Measurements from ENCODE around the gene TIAM1.

Gene TIAM1, protein sequence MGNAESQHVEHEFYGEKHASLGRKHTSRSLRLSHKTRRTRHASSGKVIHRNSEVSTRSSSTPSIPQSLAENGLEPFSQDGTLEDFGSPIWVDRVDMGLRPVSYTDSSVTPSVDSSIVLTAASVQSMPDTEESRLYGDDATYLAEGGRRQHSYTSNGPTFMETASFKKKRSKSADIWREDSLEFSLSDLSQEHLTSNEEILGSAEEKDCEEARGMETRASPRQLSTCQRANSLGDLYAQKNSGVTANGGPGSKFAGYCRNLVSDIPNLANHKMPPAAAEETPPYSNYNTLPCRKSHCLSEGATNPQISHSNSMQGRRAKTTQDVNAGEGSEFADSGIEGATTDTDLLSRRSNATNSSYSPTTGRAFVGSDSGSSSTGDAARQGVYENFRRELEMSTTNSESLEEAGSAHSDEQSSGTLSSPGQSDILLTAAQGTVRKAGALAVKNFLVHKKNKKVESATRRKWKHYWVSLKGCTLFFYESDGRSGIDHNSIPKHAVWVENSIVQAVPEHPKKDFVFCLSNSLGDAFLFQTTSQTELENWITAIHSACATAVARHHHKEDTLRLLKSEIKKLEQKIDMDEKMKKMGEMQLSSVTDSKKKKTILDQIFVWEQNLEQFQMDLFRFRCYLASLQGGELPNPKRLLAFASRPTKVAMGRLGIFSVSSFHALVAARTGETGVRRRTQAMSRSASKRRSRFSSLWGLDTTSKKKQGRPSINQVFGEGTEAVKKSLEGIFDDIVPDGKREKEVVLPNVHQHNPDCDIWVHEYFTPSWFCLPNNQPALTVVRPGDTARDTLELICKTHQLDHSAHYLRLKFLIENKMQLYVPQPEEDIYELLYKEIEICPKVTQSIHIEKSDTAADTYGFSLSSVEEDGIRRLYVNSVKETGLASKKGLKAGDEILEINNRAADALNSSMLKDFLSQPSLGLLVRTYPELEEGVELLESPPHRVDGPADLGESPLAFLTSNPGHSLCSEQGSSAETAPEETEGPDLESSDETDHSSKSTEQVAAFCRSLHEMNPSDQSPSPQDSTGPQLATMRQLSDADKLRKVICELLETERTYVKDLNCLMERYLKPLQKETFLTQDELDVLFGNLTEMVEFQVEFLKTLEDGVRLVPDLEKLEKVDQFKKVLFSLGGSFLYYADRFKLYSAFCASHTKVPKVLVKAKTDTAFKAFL (N-terminal part only)

DNA sequence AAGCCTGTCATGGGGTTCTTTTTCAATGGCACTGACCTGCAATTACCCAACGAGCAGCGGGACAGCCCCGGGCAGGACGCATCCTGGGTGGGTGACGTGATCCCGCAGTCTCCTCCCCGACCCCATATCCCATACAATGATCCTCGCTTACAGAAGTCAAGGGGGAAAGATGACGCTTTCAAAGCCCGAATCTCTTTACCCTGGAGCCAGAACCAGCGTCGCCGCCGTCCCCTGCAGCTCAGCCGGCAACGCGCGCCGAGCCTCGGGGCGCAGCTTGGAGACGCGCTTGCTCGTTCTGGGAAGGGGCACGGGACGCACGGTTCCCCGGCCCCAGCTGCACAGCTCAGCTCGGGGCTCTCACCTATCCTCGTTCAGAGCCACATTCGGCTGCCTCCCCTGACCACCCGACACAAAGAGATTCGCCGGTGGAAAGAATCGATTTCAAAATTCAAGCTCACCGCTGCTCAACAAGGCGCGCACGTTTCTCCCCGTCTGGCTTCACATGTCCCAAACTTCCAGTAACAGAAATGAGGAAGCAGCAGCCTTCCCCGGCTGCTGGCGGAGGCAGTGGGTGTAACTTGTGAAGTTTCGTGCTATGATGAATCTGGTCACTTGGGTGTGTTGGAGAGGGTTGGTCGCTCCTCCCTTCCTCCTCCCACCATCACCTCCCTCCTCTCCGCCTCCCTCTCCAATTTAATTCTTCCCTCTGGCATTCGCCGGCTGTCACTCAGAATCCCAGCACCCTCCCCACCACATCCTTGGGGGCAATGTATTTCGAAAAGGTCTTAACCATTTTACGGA lies at the start of gene TIAM1:
TIAM1 (minus strand) TSS at position 582 of the 801 bp plus-strand sequence. CDS start 77,289 bp downstream, outside the sequence.
- peak; percentile 29 for DNase-seq (ENCODE audit: low spot score)

DNA sequence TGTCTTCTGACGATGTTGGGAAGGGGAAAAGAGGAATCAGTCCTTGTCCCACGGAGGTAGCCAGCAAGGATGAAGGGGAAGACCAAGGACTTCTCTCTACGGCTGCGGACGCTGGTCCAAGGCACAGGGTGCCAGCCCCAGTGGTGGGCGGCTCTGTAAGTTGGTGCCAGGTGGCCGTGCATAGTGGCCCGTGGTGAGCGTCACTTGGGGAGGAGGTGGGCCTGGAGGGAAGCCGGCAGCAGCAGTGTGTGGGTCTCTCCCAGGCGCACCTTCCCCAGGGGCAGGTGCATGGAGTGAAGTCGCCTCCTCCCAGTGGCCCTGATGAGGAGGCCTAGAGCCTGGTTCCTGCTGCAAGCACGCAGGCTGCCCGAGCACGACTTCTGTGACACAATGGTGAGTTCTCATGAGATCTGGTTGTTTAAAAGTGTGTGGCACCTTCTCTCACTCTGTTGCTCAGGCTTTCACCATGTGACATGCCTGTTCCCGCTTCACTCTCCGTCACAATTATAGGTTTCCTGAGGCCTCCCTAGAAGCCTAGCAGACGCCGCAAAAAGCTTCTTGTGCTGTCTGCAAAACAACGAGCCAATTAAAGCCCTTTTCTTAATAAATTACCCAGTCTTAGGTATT lies 43.6 kb upstream of the TIAM1 start:
- DNase-seq (ENCODE audit: low spot score): no peak

DNA sequence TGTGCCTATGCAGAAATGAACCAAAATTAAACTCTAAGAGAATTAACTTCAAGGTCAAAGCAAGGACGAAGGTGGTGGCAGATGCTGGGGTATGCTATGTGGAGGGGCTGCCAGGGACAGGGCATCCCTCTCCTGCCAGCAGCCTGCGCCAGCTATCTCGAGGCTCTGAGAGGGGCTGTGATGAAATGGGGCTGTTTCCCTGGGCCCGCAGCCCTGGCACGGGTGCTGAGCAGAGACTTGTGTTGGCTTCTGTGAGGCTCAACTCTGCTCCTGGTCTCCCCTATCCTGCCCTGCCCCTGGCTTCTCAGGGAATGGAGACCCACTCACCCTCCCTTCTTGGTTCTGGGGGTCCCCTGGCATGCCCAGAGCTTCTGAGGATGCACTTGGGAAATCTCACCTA lies 41.9 kb upstream of the TIAM1 start:
- DNase-seq (ENCODE audit: low spot score): no peak

DNA sequence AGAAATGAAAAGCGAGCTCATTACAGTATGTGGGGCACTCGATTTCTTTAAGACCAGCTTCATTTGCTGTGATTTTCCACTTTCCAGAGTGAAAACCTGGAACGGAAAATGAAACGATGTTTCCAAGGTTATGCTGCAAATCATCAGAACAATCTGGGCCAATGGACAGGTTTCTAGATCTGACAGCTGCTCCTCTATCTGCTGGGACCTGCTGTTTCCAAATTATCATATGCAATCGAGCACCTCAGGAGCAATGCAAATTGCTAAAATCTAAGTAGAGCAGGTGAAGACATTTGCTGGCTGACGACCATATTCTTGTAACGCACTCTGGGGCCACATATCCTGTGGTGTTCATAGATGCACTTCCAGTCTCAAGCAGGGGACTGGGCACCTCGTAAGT lies 39.7 kb upstream of the TIAM1 start:
- DNase-seq (ENCODE audit: low spot score): no peak

DNA sequence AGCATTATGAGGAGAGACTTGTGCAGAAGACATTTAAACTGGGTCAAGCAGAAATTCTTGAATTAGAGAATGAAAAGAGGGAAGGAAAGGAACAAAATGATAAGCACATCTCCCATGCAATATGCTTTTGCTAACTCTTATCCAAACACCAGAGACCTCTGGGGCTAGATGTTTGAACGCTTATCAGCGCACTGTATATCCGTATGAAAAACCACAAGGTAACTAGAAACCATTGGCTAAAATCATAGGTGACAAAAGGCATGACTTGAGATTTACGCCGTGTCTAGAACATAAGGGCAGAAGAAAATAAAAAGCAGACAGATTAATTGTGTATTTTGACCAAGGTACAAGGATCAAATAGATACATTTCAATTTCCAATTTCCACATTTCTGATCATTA lies 38.0 kb upstream of the TIAM1 start:
- no peak for DNase-seq (ENCODE audit: low spot score)

DNA sequence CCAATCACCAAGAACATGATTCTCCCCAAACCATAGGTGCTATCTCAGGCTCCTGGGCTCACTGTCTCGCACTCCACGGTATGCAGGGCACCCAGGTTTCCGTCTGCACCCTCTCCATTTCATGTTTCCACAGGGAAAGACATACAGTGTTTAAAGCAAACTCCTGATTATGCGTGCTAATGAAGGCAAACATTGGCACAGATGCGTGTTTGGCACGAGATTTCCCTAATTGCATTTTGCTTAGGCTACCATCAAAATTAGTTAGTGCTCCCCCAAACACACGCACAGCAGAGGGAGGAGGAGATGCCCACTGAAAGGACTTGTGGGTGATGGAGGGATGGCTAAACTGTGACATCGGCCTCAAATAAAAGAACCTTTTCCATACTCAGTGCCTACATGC lies 32.2 kb upstream of the TIAM1 start:
- no peak for DNase-seq (ENCODE audit: low spot score)

DNA sequence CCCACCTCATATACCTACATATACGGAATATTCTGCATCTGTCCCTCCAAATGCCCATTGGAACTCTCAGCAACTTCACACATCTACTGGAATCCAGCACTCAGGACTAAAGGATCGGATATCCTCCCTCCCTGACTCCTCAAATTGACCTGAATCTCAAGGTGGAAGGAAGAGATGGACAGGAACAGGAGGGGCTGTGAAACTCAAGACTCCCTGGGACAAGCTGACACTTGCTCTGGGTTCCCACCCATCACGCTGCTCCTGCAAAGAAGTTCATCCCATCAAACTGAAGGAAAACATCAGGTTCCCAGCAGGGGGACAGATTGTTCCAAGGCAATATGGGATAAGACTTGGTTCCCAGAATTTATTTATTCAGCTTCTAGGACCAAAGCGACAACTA lies 30.3 kb upstream of the TIAM1 start:
- no peak for DNase-seq (ENCODE audit: low spot score)

DNA sequence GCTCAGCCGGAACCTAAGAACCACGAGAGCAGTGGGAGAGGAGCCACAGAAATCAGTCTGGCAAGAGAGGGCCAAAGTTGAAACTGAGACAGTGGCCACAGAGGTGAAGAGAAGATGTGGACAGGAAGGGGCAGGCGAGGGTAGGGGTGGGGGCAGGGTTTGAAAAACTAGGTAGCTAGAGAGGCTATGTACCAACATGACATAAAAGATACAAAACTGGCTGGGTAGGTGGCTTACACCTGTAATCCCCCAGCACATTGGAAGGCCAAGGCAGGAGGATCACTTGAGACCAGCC lies 28.4 kb upstream of the TIAM1 start:
- DNase-seq (ENCODE audit: low spot score): no peak

DNA sequence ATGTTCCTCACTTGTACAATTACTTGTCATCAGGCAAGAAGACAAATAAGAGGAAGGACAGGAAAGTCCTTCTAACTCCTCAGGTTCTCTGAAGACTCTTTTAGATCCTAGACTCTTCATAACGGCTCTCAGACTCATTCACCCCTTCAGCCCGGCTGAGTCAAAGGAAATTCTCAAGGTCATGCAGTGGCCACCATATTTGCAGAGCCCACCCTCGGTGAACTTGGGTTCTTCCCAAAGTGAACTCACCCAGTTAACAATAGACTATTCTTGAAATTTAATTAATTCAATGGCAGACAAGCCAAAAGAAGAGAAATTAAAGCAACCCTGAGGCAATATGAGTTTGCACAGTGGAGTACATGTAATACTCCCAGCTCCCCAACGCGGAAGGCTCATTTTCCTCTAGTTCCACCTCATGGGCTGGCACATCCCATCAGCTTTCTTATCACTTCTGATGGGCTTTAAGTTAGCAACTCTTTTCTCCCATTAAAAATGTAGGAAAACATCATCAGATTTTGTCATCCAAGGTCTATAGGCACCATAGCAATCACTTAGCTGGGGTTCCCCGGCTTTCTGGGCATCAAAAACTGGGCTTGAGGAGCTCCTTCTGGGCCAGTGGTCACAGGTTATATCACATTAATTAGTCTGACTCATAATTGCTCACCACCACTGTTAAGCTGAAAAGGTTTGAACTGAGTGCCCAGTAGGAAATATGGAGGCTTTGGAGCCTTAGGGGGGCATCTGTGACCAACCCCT lies 27.8 kb upstream of the TIAM1 start:
- DNase-seq (ENCODE audit: low spot score): no peak

DNA sequence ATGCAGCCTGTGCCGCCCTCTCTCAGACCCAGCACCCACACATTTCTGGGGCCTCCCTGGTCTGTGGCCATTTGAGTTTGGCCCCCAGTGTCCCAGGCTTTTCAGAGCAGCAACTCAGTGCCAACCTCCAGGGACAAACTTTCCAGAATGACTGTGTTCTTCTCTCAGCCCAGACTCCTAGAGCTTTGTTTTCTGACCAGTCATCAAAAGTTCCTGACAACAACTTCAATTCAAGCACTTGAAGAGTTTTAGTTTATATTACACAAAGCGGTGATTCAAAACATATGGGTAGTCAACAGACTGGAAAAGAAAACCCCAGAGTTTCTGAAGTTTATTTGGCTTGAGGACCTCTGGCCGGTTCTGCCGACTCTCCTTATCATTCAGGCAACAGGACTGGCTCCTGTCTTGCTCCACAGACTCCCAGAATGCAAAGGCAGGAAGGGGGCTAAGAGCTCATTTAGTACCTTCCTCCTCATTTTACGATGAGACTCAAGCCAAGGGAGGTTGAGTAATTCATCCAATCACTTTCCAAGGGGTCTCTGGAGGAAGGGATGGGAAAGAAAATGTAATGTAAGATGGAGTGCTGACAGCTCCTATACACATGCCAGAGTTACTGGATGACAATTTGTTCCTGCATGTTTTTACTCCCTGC lies 27.0 kb upstream of the TIAM1 start:
- no peak for DNase-seq (ENCODE audit: low spot score)

DNA sequence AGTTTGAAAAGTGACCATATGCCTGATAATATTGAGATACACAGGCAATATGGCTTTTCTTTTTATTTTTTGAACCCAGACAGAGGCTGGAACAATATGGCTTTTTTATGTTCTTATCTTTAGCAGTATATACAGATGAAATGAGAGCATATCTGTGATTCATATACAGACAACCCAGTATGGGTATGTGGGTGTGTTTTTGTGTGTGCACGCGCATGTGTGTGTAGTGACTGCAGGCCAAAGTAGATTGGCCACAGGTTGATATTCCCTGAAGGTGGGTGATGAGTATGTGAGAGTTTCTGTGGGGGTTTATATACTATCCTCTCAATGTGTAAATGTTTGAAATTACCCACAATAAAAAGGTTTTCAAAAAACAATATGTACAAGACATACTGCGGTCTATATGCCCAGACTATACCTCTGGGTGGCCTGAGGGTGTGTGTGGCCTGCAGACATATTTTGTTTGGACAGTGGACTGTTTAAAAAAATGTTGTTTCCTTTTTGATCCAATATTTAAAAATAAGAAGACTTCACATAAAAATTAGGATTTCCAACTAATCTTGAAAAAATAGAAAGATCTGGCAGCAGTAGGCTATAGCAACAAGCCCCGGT lies 26.3 kb upstream of the TIAM1 start:
- DNase-seq (ENCODE audit: low spot score): no peak

DNA sequence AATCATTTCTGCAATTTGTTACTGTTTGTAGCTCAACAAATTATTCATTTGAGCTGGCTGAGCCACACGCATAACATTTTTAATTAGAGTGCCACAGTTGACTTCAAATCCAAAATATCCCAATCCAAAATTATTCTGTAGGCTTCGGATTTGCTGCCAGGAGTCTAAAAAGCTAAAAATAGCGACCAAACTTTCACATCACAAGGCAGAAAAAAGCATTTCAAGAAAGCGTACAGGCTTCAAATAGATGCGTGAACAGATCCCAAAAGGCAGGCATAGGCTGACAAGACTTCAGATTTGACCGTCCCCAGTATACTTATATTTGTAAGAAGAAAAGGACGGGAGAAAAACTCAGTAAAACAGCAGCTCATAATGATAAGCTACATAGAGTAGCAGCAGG lies 24.3 kb upstream of the TIAM1 start:
- DNase-seq (ENCODE audit: low spot score): no peak

DNA sequence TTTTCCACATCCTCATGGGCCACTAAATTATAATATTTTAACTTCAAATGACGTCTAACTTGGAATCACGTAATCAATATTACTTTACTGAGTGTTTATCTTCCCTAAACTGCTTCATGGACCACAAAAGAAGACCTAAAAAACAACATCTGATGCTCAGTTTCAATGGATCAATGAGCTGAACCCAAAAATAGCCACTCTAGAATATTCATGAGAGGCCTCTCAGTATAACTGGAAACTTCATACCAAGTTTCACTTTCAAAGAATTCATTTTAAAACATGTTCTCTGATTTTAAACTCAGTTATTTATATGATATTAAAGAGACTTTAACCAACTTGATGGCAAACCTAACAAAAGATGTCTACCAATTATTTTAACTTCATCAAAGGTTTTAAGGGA lies 23.7 kb upstream of the TIAM1 start:
- no peak for DNase-seq (ENCODE audit: low spot score)

DNA sequence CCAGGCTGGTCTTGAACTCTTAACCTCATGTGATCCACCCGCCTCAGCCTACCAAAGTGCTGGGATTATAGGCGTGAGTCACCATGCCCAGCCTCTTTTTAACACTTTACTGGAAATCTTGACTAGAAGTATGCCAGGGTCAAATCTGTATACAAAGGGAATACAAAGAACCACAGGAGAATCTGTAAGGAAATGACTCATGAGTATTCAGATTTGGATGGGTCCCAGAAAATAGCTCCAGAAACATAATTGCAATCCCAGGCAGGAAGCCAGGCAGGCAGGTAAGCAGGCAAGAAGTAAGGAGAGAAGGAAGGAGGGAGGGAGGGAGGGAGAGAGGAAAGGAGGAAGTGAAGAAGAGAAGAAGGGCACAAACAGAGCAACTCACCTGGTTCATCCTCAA lies 22.8 kb upstream of the TIAM1 start:
- DNase-seq (ENCODE audit: low spot score): no peak

DNA sequence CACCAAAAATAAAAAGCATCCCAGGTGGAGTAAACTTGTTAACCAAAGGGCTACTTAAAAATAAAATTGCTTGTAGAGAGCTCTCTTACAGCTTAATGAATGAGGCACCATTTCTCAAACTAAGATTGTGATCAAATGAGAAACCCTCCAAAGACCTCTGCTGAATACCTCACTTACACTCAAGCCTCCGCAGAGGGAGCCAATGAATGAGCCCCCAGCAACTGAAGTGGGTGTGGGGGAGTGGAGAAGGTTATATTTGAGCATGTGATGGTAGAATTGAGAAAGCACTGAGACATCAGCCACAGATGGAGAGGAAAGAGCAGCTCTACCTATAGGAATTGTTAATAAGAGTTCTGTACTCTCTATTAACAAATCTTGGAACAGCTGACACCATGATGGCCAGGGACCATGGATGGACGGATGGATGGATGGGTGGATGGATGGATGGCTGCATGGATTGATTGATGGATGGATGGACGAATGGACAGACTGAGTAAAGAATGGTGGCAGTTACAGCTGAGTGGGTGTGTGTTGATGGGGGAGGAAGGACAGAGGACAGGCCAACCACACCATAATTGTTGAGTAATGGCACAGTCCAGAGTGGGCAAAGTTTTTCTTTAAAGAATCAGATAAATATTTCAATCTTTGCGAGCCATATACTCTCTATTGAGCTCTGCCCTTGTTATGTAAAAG lies 20.3 kb upstream of the TIAM1 start:
- no peak for DNase-seq (ENCODE audit: low spot score)

DNA sequence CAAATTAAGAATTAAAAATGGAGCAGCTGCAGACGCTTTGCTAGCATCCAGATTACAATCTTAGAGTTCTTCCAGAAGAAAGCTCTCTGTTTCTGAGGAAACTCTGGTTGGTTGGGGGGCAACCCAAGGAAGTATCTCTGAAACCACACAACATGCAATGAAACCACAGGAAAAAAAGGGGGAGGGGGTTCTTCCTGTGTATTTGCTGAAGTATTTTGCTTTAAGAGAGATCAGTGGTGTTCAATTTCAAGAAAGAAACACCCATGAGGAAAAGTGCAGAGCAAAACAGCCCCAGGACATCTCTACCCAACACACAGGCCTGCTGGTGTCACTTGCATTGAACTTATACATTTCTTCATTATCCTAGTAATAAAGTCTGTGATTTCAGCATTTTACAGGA lies 19.7 kb upstream of the TIAM1 start:
- peak; percentile 39 for DNase-seq (ENCODE audit: low spot score)

DNA sequence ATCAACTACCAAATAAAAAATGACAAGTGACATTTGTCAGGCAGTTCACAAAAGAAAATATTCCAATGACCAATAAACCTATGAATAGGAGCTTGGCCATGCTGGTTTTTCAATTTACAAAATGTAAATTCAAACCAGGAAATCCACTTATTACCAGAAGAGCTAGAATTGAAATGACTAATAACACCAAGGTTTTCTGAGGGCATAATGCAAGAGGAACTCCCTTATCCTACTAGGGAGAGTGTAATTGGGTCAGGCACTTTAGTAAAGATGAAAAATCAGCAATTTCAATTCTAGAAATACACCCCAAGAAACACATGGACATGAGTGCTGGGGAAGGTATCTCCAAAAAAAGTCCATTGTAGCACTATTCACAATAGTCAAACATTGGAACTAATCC lies 16.7 kb upstream of the TIAM1 start:
- no peak for DNase-seq (ENCODE audit: low spot score)

DNA sequence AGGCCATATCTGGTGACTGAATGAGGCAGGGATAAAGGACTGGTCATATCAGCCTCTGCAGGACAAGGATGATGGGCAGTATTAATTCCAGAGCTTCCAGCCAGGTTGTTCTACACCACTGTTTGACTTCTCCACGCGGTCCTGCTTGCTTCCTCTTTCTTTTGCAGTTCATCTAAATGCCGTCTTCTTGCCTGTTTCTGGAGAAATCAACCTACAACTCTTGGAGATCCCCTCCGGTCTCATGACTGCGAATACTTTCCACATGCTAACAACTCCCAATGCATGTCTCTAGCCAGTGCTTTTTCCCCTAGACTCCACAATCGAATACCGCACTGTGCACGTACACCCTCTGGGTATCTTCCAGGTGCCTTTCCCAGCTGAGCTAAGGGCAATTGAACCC lies 14.1 kb upstream of the TIAM1 start:
- no peak for DNase-seq (ENCODE audit: low spot score)

DNA sequence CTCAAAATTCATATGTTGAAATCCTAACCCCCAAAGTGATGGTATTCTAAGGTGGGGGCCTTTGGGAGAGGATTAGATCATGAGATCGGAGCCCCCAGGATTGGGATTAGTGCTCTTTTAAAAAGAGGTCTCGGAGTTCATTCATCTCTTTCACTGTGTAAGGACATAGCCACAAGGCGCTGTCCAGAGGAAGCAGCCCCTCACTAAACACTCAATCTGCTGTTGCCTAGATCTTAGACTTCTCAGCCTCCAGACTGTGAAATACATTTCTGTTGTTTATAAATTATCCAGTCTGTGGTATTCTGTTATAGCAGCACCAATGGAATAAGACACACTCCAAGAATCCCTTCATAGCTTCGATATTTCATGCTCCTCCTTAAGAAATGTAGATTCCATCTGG lies 12.4 kb upstream of the TIAM1 start:
- no peak for DNase-seq (ENCODE audit: low spot score)

All from activated CD4-positive, alpha-beta T cell treated with anti-CD3 and anti-CD28 coated beads, Interleukin-2, Interleukin-4, amounts not matched to agents 100 ng/mL and 50 ng/mL, durations not matched to agents 16 hours and 8 hours (primary cell).